ENCODE data around the gene GAREM1. TPM values are rescaled to one million over a fixed set of nuclear protein-coding genes. Genes with fewer than 3 reads are reported as not detected.

The GAREM1 gene
- total and polyA plus RNA-seq, 2 experiments from 2014 or later = 6.9 to 7.1 TPM

GRCh38 chr18:32310774-32311173 lies 159.9 kb downstream of the GAREM1 start:
- Histone ChIP-seq H3K9me3 (ENCODE audit: low read depth) (no peaks in the 10 kb centered on the region), H3K27me3 (no peaks in the 10 kb centered on the region), H3K4me2 (no peak overlapping the region), H3K4me3 (no peak overlapping the region), H3K36me3 (replicated peaks; ENCODE audit: insufficient read depth, low read depth) (no peaks in the 10 kb centered on the region), H3K9me2 (replicated peaks; ENCODE audit: insufficient read depth) (no peaks in the 10 kb centered on the region), H4K20me1 (ENCODE audit: insufficient read depth, poor library complexity, severe bottlenecking) (no peaks in the 10 kb centered on the region), H2AFZ (no peak overlapping the region), H3K79me2 (no peaks in the 10 kb centered on the region), H3K4me1 (ENCODE audit: insufficient read depth) (no peaks in the 10 kb centered on the region), H3K27ac (no peak overlapping the region)
- DNase-seq (ENCODE audit: low spot score) = no peak
- TF ChIP-seq EZH2phosphoT487 (IDR thresholded peaks at IDR 0.05; ENCODE audit: low read depth, severe bottlenecking, unreplicated experiment) = no peak
- TF ChIP-seq CTCF (IDR thresholded peaks at IDR 0.05; ENCODE audit: poor library complexity) = no peak
- WGBS (ENCODE audit: low lambda C conversion rate, missing lambda C conversion rate) = 78% methylated on average over 2 of the region's 2 CpGs

GRCh38 chr18:32310101-32310500 lies 160.6 kb downstream of the GAREM1 start:
- TF ChIP-seq EZH2phosphoT487 (IDR thresholded peaks at IDR 0.05; ENCODE audit: low read depth, severe bottlenecking, unreplicated experiment) (no peak), EZH2 (IDR thresholded peaks at IDR 0.05; ENCODE audit: borderline replicate concordance) (no peak), CTCF (IDR thresholded peaks at IDR 0.05; ENCODE audit: poor library complexity) (no peak)
- Histone ChIP-seq H2AFZ (no peak overlapping the region), H3K27me3 (no peaks in the 10 kb centered on the region), H4K20me1 (ENCODE audit: insufficient read depth, poor library complexity, severe bottlenecking) (no peaks in the 10 kb centered on the region), H3K36me3 (replicated peaks; ENCODE audit: insufficient read depth, low read depth) (no peaks in the 10 kb centered on the region), H3K27ac (no peak overlapping the region), H3K4me2 (no peak overlapping the region), H3K4me1 (ENCODE audit: insufficient read depth) (no peaks in the 10 kb centered on the region), H3K79me2 (no peaks in the 10 kb centered on the region), H3K9me3 (ENCODE audit: low read depth) (no peaks in the 10 kb centered on the region), H3K9me2 (replicated peaks; ENCODE audit: insufficient read depth) (no peaks in the 10 kb centered on the region), H3K4me3 (no peak overlapping the region)
- peak; percentile 28 for DNase-seq (ENCODE audit: low spot score)
- 71% methylated on average over 5 of the region's 5 CpGs for WGBS (ENCODE audit: low lambda C conversion rate, missing lambda C conversion rate)

GRCh38 chr18:32308493-32309120 lies 162.1 kb downstream of the GAREM1 start:
- Histone ChIP-seq H3K27ac (no peak overlapping the region), H3K79me2 (no peaks in the 10 kb centered on the region), H3K4me2 (no peak overlapping the region), H4K20me1 (ENCODE audit: insufficient read depth, poor library complexity, severe bottlenecking) (no peaks in the 10 kb centered on the region), H3K4me1 (ENCODE audit: insufficient read depth) (no peaks in the 10 kb centered on the region), H3K9me2 (replicated peaks; ENCODE audit: insufficient read depth) (no peaks in the 10 kb centered on the region), H3K27me3 (no peaks in the 10 kb centered on the region), H3K9me3 (ENCODE audit: low read depth) (no peaks in the 10 kb centered on the region), H2AFZ (no peak overlapping the region), H3K36me3 (replicated peaks; ENCODE audit: insufficient read depth, low read depth) (no peaks in the 10 kb centered on the region), H3K4me3 (no peak overlapping the region)
- 81% methylated on average over 3 of the region's 3 CpGs for WGBS (ENCODE audit: low lambda C conversion rate, missing lambda C conversion rate)
- TF ChIP-seq CTCF (IDR thresholded peaks at IDR 0.05; ENCODE audit: poor library complexity) = no peak
- TF ChIP-seq EZH2phosphoT487 (IDR thresholded peaks at IDR 0.05; ENCODE audit: low read depth, severe bottlenecking, unreplicated experiment) = no peak
- peak; percentile 33 for DNase-seq (ENCODE audit: low spot score)

GRCh38 chr18:32303400-32303799 lies 167.3 kb downstream of the GAREM1 start:
- no peak overlapping the region for H3K27ac ChIP-seq
- no peaks in the 10 kb centered on the region for H3K36me3 ChIP-seq (replicated peaks; ENCODE audit: insufficient read depth, low read depth)
- no peaks in the 10 kb centered on the region for H3K9me2 ChIP-seq (replicated peaks; ENCODE audit: insufficient read depth)
- no peaks in the 10 kb centered on the region for H3K79me2 ChIP-seq
- no peak overlapping the region for H3K4me3 ChIP-seq
- no peak overlapping the region for H3K4me2 ChIP-seq
- 82% methylated on average over 4 of the region's 4 CpGs for WGBS (ENCODE audit: low lambda C conversion rate, missing lambda C conversion rate)
- TF ChIP-seq EZH2 (IDR thresholded peaks at IDR 0.05; ENCODE audit: borderline replicate concordance) (no peak), EZH2phosphoT487 (IDR thresholded peaks at IDR 0.05; ENCODE audit: low read depth, severe bottlenecking, unreplicated experiment) (no peak), CTCF (IDR thresholded peaks at IDR 0.05; ENCODE audit: poor library complexity) (no peak)
- H4K20me1 ChIP-seq (ENCODE audit: insufficient read depth, poor library complexity, severe bottlenecking) = no peaks in the 10 kb centered on the region
- no peaks in the 10 kb centered on the region for H3K4me1 ChIP-seq (ENCODE audit: insufficient read depth)
- H2AFZ ChIP-seq = no peak overlapping the region
- H3K9me3 ChIP-seq (ENCODE audit: low read depth) = no peaks in the 10 kb centered on the region
- DNase-seq (ENCODE audit: low spot score) = no peak
- H3K27me3 ChIP-seq = no peaks in the 10 kb centered on the region
